Skin epidermis (tissue), 12 donors: ENCODE results near the gene CEP104.
"Not testable (repeated sequence)": the region's sequence is repeated elsewhere in the genome, so short reads cannot be mapped to it uniquely, and the experiment has no call there.

Experiments used
- H3K27ac ChIP-seq, 21 experiments: fragments of 200-600 bp; sonication (generic) in 11 of 21; one replicate each; pipeline ENCODE4 v1.5.0; 2020; ENCODE audit warnings: mild to moderate bottlenecking in 3 of 21, inconsistent platforms in 2 of 21, moderate library complexity in 2 of 21
- H3K4me3 ChIP-seq, 7 experiments: fragments of 200-600 bp; sonication (generic) in 2 of 7; one replicate each; pipeline ENCODE4 v1.5.0; 2020; ENCODE audit warnings: inconsistent platforms in 2 of 7, mild to moderate bottlenecking in 2 of 7, moderate library complexity in 1 of 7

Gene CEP104

GRCh38 chr1:3810149-3810761 is 46.8 kb downstream of the CEP104 start:
- H3K27ac ChIP-seq, H3K4me3 ChIP-seq: not testable (repeated sequence)

GRCh38 chr1:3809680-3810079 is 47.3 kb downstream of the CEP104 start:
- no peak overlapping the region for H3K27ac ChIP-seq
- H3K4me3 ChIP-seq = no peak overlapping the region

- H3K27ac ChIP-seq = no peak overlapping the region
- H3K4me3 ChIP-seq = no peak overlapping the region
Observed at GRCh38 chr1:3807769-3808168, 49.2 kb downstream of the CEP104 start.

GRCh38 chr1:3805038-3805437 is 52.0 kb downstream of the CEP104 start:
- H3K4me3 ChIP-seq = no peak overlapping the region
- no peak overlapping the region for H3K27ac ChIP-seq

- H3K4me3 ChIP-seq = not testable (repeated sequence)
Observed at GRCh38 chr1:3804627-3804944, 52.4 kb downstream of the CEP104 start.

GRCh38 chr1:3803905-3804626 is 52.9 kb downstream of the CEP104 start:
- Histone ChIP-seq H3K4me3 (no peak overlapping the region), H3K27ac (no peak overlapping the region)

More at GRCh38 chr1:3804627-3804944, 52.4 kb downstream of the CEP104 start:
- H3K27ac ChIP-seq = not testable (repeated sequence)

GRCh38 chr1:3800795-3801194 is 56.2 kb downstream of the CEP104 start:
- H3K4me3 ChIP-seq, H3K27ac ChIP-seq: not testable (repeated sequence)

- no peak overlapping the region for H3K4me3 ChIP-seq
- H3K27ac ChIP-seq = no peak overlapping the region
Observed at GRCh38 chr1:3799976-3800685, 56.9 kb downstream of the CEP104 start.

- Histone ChIP-seq H3K4me3 (peak within 1 kb of the TSS; percentile 46 to 99 (median 86)), H3K27ac (peak within 1 kb of the TSS in 20 of 21 experiments; percentile 60 to 85 (median 78))
Observed at GRCh38 chr1:3796215-3797061, 60.6 kb downstream of the CEP104 start, which contains the start of gene LRRC47. TSS of gene LRRC47 (minus strand) at chr1:3796498. CDS start at chr1:3796476, 22 bp downstream.

- Histone ChIP-seq H3K27ac (peak overlapping the region in 20 of 21 experiments; percentile 60 to 85 (median 78)), H3K4me3 (peak overlapping the region; percentile 46 to 99 (median 86))
Observed at GRCh38 chr1:3795453-3796214, 61.4 kb downstream of the CEP104 start.

GRCh38 chr1:3790952-3791351 is 66.1 kb downstream of the CEP104 start:
- H3K27ac ChIP-seq = no peak overlapping the region
- H3K4me3 ChIP-seq = no peak overlapping the region

- no peak overlapping the region for H3K4me3 ChIP-seq
Observed at GRCh38 chr1:3790500-3790923, 66.5 kb downstream of the CEP104 start.

GRCh38 chr1:3789421-3790300 is 67.3 kb downstream of the CEP104 start:
- Histone ChIP-seq H3K27ac (peak overlapping the region in 1 of 21 experiments; percentile 8), H3K4me3 (no peak overlapping the region)

More at GRCh38 chr1:3790500-3790923, 66.5 kb downstream of the CEP104 start:
- H3K27ac ChIP-seq = no peak overlapping the region

- no peak overlapping the region for H3K4me3 ChIP-seq
- H3K27ac ChIP-seq = no peak overlapping the region
Observed at GRCh38 chr1:3788756-3789420, 68.1 kb downstream of the CEP104 start.

- no peak overlapping the region for H3K4me3 ChIP-seq
- peak overlapping the region in 2 of 21 experiments; percentile 29 to 37 for H3K27ac ChIP-seq
Observed at GRCh38 chr1:3787745-3788605, 69.0 kb downstream of the CEP104 start.

- H3K27ac ChIP-seq = no peak overlapping the region
- H3K4me3 ChIP-seq = no peak overlapping the region
Observed at GRCh38 chr1:3787349-3787715, 69.7 kb downstream of the CEP104 start.
